OCI-LY3 (cell line): ENCODE data around the gene ME3.

Experiments
- EZH2phosphoT487 ChIP-seq: fragments of 200-600 bp; shearing (Covaris generic); IDR thresholded peaks from 2 replicates; pipeline ENCODE4 v1.6.1; 2018; ENCODE audit warnings: antibody characterized with exemption, mixed run types, low read depth
- TF ChIP-seq, protein P1 (sequence below): fragments of 200-600, 300-600 bp; sonication (generic); IDR thresholded peaks from 2 replicates; pipeline ENCODE4 v1.5.1; 2014; ENCODE audit warnings: antibody characterized with exemption, low read length, low read depth

DNA sequence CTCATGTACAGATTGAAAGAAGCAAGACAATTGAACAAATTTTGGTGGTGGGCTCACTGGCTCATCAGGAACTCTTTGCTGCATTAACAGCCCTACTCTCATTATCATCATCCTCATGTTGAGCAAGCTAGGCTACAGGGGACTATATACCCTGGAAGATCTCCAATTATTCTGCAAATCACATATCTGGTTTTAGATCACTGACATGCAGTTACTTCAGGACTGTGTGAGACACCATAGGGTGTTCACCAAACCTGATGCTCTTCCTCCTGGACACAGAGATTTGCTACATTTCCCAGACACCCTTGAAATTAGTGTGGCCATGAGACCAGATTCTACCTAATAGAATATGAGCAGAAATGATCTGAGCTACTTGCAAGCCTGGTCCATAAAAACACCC is 23.0 kb upstream of the ME3 start:
- TF ChIP-seq, protein P1, sequence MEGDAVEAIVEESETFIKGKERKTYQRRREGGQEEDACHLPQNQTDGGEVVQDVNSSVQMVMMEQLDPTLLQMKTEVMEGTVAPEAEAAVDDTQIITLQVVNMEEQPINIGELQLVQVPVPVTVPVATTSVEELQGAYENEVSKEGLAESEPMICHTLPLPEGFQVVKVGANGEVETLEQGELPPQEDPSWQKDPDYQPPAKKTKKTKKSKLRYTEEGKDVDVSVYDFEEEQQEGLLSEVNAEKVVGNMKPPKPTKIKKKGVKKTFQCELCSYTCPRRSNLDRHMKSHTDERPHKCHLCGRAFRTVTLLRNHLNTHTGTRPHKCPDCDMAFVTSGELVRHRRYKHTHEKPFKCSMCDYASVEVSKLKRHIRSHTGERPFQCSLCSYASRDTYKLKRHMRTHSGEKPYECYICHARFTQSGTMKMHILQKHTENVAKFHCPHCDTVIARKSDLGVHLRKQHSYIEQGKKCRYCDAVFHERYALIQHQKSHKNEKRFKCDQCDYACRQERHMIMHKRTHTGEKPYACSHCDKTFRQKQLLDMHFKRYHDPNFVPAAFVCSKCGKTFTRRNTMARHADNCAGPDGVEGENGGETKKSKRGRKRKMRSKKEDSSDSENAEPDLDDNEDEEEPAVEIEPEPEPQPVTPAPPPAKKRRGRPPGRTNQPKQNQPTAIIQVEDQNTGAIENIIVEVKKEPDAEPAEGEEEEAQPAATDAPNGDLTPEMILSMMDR: no peak
- no peak for TF ChIP-seq EZH2phosphoT487
